MM.1S (cell line): ENCODE data around the gene COL9A2.

ENCODE experiments used
- DNase-seq: peaks from one replicate; pipeline ENCODE4 v3.0.0-alpha.2; 2015
- H2AFZ ChIP-seq: fragments of 300-600 bp; sonication (generic); 2 replicates; pipeline ENCODE4 v1.6.0; 2016; ENCODE audit warnings: antibody characterized with exemption, low read length
- H3F3A ChIP-seq: fragments of 300-600 bp; sonication (generic); 2 replicates; pipeline ENCODE4 v1.6.1; 2016; ENCODE audit warnings: mild to moderate bottlenecking, antibody characterized with exemption, low read length, moderate library complexity, mixed read lengths; ENCODE audit not compliant: insufficient read depth
- H3K27ac ChIP-seq: fragments of 300-600 bp; sonication (generic); 2 replicates; pipeline ENCODE4 v1.5.1; 2016; ENCODE audit warnings: mild to moderate bottlenecking, low read length
- H3K27me3 ChIP-seq: fragments of 300-600 bp; sonication (generic); replicated peaks from 2 replicates; pipeline ENCODE4 v1.6.0; 2016; ENCODE audit warnings: low read length; ENCODE audit not compliant: insufficient read depth
- H3K36me3 ChIP-seq: fragments of 300-600 bp; sonication (generic); replicated peaks from 2 replicates; pipeline ENCODE4 v1.6.1; 2016; ENCODE audit warnings: mild to moderate bottlenecking, low read length, mixed read lengths; ENCODE audit not compliant: insufficient read depth
- H3K4me1 ChIP-seq: fragments of 300-600 bp; sonication (generic); 2 replicates; pipeline ENCODE4 v1.6.1; 2016; ENCODE audit warnings: low read length, mixed read lengths
- H3K4me2 ChIP-seq: fragments of 300-600 bp; sonication (generic); 2 replicates; pipeline ENCODE4 v1.6.0; 2016; ENCODE audit warnings: low read depth, low read length
- H3K4me3 ChIP-seq: fragments of 300-600 bp; sonication (generic); 2 replicates; pipeline ENCODE4 v1.5.1; 2016; ENCODE audit warnings: low read length, mixed read lengths
- H3K79me2 ChIP-seq: fragments of 300-600 bp; sonication (generic); 2 replicates; pipeline ENCODE4 v1.6.1; 2016; ENCODE audit warnings: mixed run types, low read length, mixed read lengths
- H3K9ac ChIP-seq: fragments of 300-600 bp; sonication (generic); 2 replicates; pipeline ENCODE4 v1.6.1; 2016; ENCODE audit warnings: low read length, mixed read lengths
- H3K9me2 ChIP-seq: fragments of 300-600 bp; sonication (generic); replicated peaks from 2 replicates; pipeline ENCODE4 v1.6.1; 2016; ENCODE audit warnings: mild to moderate bottlenecking, low read length, mixed read lengths; ENCODE audit not compliant: insufficient read depth
- H3K9me3 ChIP-seq: fragments of 300-600 bp; sonication (generic); replicated peaks from 2 replicates; pipeline ENCODE4 v1.6.1; 2016; ENCODE audit warnings: mild to moderate bottlenecking, low read length, mixed read lengths; ENCODE audit not compliant: insufficient read depth
- H4K20me1 ChIP-seq: fragments of 300-600 bp; sonication (generic); 2 replicates; pipeline ENCODE4 v1.6.1; 2016; ENCODE audit warnings: mild to moderate bottlenecking, low read length, moderate library complexity, mixed read lengths; ENCODE audit not compliant: insufficient read depth
- EZH2 ChIP-seq: fragments of 300-600 bp; sonication (generic); optimal IDR thresholded peaks from 2 replicates; pipeline ENCODE3; 2017; ENCODE audit warnings: low read depth, mild to moderate bottlenecking, antibody characterized with exemption, low read length, mixed read lengths
- EZH2phosphoT487 ChIP-seq: fragments of 300-600 bp; sonication (generic); IDR thresholded peaks from 2 replicates; pipeline ENCODE4 v1.6.1; 2018; ENCODE audit warnings: antibody characterized with exemption, low read length
- TF ChIP-seq, protein P1 (sequence below): fragments of 300-600 bp; sonication (generic); IDR thresholded peaks from 2 replicates; pipeline ENCODE4 v1.5.1; 2016; ENCODE audit warnings: antibody characterized with exemption, low read length, mixed read lengths

COL9A2 gene

DNA sequence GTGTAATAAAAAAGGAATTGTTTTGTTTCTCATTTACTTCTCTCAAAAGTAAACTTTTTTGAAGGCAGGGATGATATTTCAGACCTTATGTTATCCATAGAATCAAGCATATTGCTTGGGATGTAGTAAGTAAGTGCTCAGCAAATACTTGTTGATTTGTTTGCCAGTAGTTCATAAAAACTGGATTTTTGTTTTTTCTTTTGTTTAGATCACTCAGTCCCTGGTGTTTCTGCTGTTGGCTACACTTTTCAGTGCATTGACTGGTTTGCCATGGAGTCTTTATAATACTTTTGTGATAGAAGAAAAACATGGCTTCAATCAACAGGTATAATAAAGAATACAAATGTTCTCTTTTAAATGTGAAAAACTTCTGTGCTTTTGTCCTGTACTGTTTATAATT is 48.9 kb downstream of the COL9A2 start:
- Histone ChIP-seq H3K27ac (no peak overlapping the region), H3K4me3 (no peak overlapping the region), H3F3A (no peaks in the 10 kb centered on the region), H3K27me3 (no peaks in the 10 kb centered on the region), H4K20me1 (no peaks in the 10 kb centered on the region), H3K9me2 (no peaks in the 10 kb centered on the region), H2AFZ (no peak overlapping the region), H3K4me2 (no peak overlapping the region), H3K9ac (no peak overlapping the region), H3K36me3 (no peaks in the 10 kb centered on the region; the same call in 1 of the 2 replicates), H3K9me3 (no peaks in the 10 kb centered on the region), H3K4me1 (peaks cover 16% of the 10 kb centered on the region), H3K79me2 (peaks cover 32% of the 10 kb centered on the region)
- TF ChIP-seq EZH2phosphoT487 (no peak), EZH2 (no peak)
- TF ChIP-seq, protein P1, sequence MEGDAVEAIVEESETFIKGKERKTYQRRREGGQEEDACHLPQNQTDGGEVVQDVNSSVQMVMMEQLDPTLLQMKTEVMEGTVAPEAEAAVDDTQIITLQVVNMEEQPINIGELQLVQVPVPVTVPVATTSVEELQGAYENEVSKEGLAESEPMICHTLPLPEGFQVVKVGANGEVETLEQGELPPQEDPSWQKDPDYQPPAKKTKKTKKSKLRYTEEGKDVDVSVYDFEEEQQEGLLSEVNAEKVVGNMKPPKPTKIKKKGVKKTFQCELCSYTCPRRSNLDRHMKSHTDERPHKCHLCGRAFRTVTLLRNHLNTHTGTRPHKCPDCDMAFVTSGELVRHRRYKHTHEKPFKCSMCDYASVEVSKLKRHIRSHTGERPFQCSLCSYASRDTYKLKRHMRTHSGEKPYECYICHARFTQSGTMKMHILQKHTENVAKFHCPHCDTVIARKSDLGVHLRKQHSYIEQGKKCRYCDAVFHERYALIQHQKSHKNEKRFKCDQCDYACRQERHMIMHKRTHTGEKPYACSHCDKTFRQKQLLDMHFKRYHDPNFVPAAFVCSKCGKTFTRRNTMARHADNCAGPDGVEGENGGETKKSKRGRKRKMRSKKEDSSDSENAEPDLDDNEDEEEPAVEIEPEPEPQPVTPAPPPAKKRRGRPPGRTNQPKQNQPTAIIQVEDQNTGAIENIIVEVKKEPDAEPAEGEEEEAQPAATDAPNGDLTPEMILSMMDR, result no peak
- DNase-seq, result no peak

DNA sequence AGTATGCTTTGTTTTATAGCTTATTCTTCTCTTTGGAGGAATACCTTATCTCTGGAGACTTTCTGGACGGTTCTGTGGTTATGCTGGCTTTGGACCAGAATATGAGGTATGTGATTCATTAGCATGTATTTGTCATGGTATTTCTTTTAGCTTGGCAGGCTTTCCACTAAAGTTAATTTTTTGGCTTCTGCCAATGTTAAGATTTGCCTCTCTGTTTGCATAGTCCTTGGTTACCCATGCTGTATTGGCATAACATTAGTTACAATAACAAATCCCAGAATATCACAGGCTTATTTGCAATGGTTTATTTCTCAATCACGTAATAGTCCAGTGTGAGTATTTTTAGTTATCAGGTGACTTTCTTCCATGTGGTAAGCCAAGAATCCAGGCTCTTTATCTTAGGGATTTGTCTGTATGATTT is 49.3 kb downstream of the COL9A2 start:
- Histone ChIP-seq H3F3A (no peaks in the 10 kb centered on the region), H3K36me3 (no peaks in the 10 kb centered on the region; the same call in 1 of the 2 replicates), H3K4me2 (no peak overlapping the region), H2AFZ (no peak overlapping the region), H3K9ac (no peak overlapping the region), H4K20me1 (no peaks in the 10 kb centered on the region), H3K4me1 (peaks cover 19% of the 10 kb centered on the region), H3K9me3 (no peaks in the 10 kb centered on the region), H3K27ac (no peak overlapping the region), H3K27me3 (no peaks in the 10 kb centered on the region), H3K79me2 (peaks cover 36% of the 10 kb centered on the region), H3K9me2 (no peaks in the 10 kb centered on the region), H3K4me3 (no peak overlapping the region)
- no peak for DNase-seq
- TF ChIP-seq EZH2 (no peak), EZH2phosphoT487 (no peak)
- TF ChIP-seq, protein P1, result no peak

DNA sequence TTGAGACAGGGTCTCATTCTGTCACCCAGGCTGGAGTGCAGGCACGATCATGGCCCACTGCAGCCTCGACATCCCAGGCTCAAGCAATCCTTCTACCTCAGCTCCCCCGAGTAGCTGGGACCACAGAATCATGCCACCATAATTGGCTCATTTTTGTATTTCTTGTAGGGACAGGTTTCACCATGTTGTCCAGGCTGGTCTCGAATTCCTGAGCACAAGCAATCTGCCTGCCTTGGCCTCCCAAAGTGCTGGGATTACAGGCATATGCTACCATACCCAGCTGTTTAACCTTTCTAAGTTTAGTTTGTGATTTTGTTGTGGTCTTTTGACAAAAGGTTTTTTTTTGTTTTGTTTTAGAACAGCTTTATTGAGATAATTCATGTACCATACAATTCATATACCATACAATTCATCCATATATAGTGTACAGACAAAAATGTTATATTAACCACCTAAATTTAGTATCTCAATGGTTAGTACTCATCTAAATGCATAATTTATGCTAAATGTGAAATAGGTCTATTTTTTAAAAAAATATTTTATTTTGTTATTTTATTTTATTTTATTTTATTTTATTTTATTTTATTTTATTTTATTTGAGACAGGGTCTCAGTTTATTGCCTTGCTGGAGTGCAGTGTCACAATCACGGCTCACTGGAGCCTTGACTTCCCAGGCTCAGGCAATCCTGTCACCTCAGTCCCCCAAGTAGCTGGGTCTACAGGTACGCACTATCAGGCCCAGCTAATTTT is 50.1 kb downstream of the COL9A2 start:
- H4K20me1 ChIP-seq, result no peaks in the 10 kb centered on the region
- H3K36me3 ChIP-seq, result no peaks in the 10 kb centered on the region; the same call in 1 of the 2 replicates

More for the DNA sequence above, 50.1 kb downstream of the COL9A2 start:
- Histone ChIP-seq H3K4me1 (peaks cover 14% of the 10 kb centered on the region), H3K27me3 (no peaks in the 10 kb centered on the region), H3K79me2 (peaks cover 42% of the 10 kb centered on the region), H3K9me3 (no peaks in the 10 kb centered on the region), H3K27ac (no peak overlapping the region), H3F3A (no peaks in the 10 kb centered on the region), H3K4me2 (no peak overlapping the region), H3K9me2 (no peaks in the 10 kb centered on the region), H3K9ac (no peak overlapping the region), H2AFZ (no peak overlapping the region), H3K4me3 (no peak overlapping the region)
- DNase-seq, result no peak
- TF ChIP-seq, protein P1, result no peak
- TF ChIP-seq EZH2phosphoT487, result no peak
- TF ChIP-seq EZH2, result no peak
